Tibial nerve (tissue), 4 donors: ENCODE measurements around the gene EVA1C. TPM values are rescaled to one million over a fixed set of nuclear protein-coding genes. Genes with fewer than 3 reads are reported as not detected.

ENCODE experiments used
- DNase-seq, 2 donors: peaks; one replicate each; pipeline ENCODE4 v3.0.0-alpha.2; 2019; ENCODE audit warnings: low spot score in 2 of 2
- H3K27ac ChIP-seq, 4 donors: fragments of 200-600 bp; sonication (generic) in 3 of 4; one replicate each; pipeline ENCODE4 v1.5.1; 2017 to 2019; ENCODE audit warnings: mild to moderate bottlenecking in 1 of 4
- H3K27me3 ChIP-seq, 2 donors: fragments of 200-600 bp; sonication (generic) in 1 of 2; one replicate each; pipeline versions ENCODE4 v1.5.1 to v1.6.0; 2017 to 2019
- H3K36me3 ChIP-seq, 3 donors: fragments of 200-600 bp; sonication (generic); one replicate each; pipeline ENCODE4 v1.5.1; 2018 to 2019
- H3K4me1 ChIP-seq, 4 donors: fragments of 200-600 bp; sonication (generic) in 3 of 4; one replicate each; pipeline ENCODE4 v1.5.1; 2017 to 2019
- H3K4me3 ChIP-seq, 4 donors: fragments of 200-600 bp; sonication (generic) in 3 of 4; one replicate each; pipeline ENCODE4 v1.5.1; 2017 to 2019; ENCODE audit warnings: mild to moderate bottlenecking in 1 of 4, moderate library complexity in 1 of 4
- H3K9me3 ChIP-seq, 4 donors: fragments of 200-600 bp; sonication (generic) in 3 of 4; one replicate each; pipeline ENCODE4 v1.5.1; 2017 to 2019
- CTCF ChIP-seq, 5 experiments: fragments of 200-600 bp in 3 of 5; fragments of 450-650 bp in 2 of 5; sonication (generic) in 3 of 5; IDR thresholded peaks; one replicate each; pipeline ENCODE4 v1.5.1; 2016 to 2019; ENCODE audit warnings: antibody characterized with exemption in 5 of 5, mild to moderate bottlenecking in 3 of 5, moderate library complexity in 2 of 5
- EP300 ChIP-seq, 2 donors: sonication (generic); formaldehyde crosslinking; IDR thresholded peaks; one replicate each; pipeline ENCODE4 v1.6.1; 2017; ENCODE audit warnings: antibody characterized with exemption in 2 of 2, mild to moderate bottlenecking in 1 of 2
- POLR2A ChIP-seq, 2 donors: fragments of 450-650 bp; IDR thresholded peaks; one replicate each; pipeline ENCODE4 v1.6.1; 2017; ENCODE audit warnings: antibody characterized with exemption in 2 of 2, mild to moderate bottlenecking in 2 of 2, moderate library complexity in 2 of 2
- WGBS, 2 donors: methylation state at CpG; one replicate each; pipeline ENCODE4 v1.1.5; 2018; 5-methylcytosine and 5-hydroxymethylcytosine counted together
- total RNA-seq, 4 donors: library from RNA; depleted of rRNA; stranded (reverse); fragments of >200 nt; gene quantifications; one replicate each; pipeline ENCODE4 v1.1.0, GENCODE V29; 2016

EVA1C gene
- total RNA-seq = 10 to 100 TPM; 72.6 to 85.9 (median 75.6) TPM

GRCh38 chr21:32412162-32413014 lies at the start of gene EVA1C:
TSS of gene EVA1C (plus strand) at chr21:32412706. CDS start at chr21:32412854, 148 bp downstream.
- H3K9me3 ChIP-seq = no peaks in the 10 kb centered on the region
- no peaks in the 10 kb centered on the region for H3K36me3 ChIP-seq
- H3K4me1 ChIP-seq = peaks cover 0 to 61% (median 25%) of the 10 kb centered on the region in 4 donors
- H3K4me3 ChIP-seq = peak within 1 kb of the TSS; percentile 66 to 97 (median 81)
- peak; percentile 49 for DNase-seq
- H3K27me3 ChIP-seq = no peaks in the 10 kb centered on the region
- 0 to 3% methylated on average over 13 to 33 of the region's 104 CpGs for WGBS, 2 donors
- peak; percentile 26 to 36 for TF ChIP-seq EP300 (IDR thresholded peaks at IDR 0.05)
- TF ChIP-seq POLR2A (IDR thresholded peaks at IDR 0.05) = peak; percentile 50 to 70
- TF ChIP-seq CTCF (IDR thresholded peaks at IDR 0.05) = peak in 3 of 5 experiments; percentile 40 to 83 (median 76)
- H3K27ac ChIP-seq = peak within 1 kb of the TSS; percentile 91 to 99 (median 99)

GRCh38 chr21:32364387-32364786 lies 48.1 kb upstream of the EVA1C start:
- peak; percentile 18 to 21 for DNase-seq
- Histone ChIP-seq H3K36me3 (peaks cover 6 to 90% (median 21%) of the 10 kb centered on the region in 3 donors), H3K4me1 (peaks cover 0 to 33% (median 5%) of the 10 kb centered on the region in 4 donors), H3K9me3 (no peaks in the 10 kb centered on the region), H3K4me3 (no peak overlapping the region), H3K27me3 (no peaks in the 10 kb centered on the region), H3K27ac (peak overlapping the region in 3 of 4 donors; percentile 48 to 63 (median 56))
- 37 to 50% methylated on average over 7 of the region's 7 CpGs for WGBS, 2 donors
- TF ChIP-seq EP300 (IDR thresholded peaks at IDR 0.05) (no peak), CTCF (IDR thresholded peaks at IDR 0.05) (no peak), POLR2A (IDR thresholded peaks at IDR 0.05) (no peak)

- Histone ChIP-seq H3K4me3 (no peak overlapping the region), H3K9me3 (no peaks in the 10 kb centered on the region), H3K27me3 (no peaks in the 10 kb centered on the region), H3K36me3 (peaks cover 6 to 86% (median 21%) of the 10 kb centered on the region in 3 donors), H3K27ac (peak overlapping the region in 3 of 4 donors; percentile 48 to 63 (median 56)), H3K4me1 (peaks cover 0 to 33% (median 5%) of the 10 kb centered on the region in 4 donors)
- TF ChIP-seq POLR2A (IDR thresholded peaks at IDR 0.05) = no peak
- TF ChIP-seq EP300 (IDR thresholded peaks at IDR 0.05) = no peak
- TF ChIP-seq CTCF (IDR thresholded peaks at IDR 0.05) = no peak
- DNase-seq = no peak
- WGBS, 2 donors = 58 to 74% methylated on average over 4 of the region's 4 CpGs
These were observed 47.7 kb upstream of the EVA1C start for GRCh38 chr21:32364796-32365195.

GRCh38 chr21:32366191-32366590 lies 46.3 kb upstream of the EVA1C start:
- Histone ChIP-seq H3K36me3 (peaks cover 3 to 77% (median 19%) of the 10 kb centered on the region in 3 donors), H3K9me3 (no peaks in the 10 kb centered on the region), H3K4me3 (no peak overlapping the region), H3K4me1 (peaks cover 0 to 43% (median 8%) of the 10 kb centered on the region in 4 donors), H3K27ac (peak overlapping the region in 1 of 4 donors; percentile 63), H3K27me3 (no peaks in the 10 kb centered on the region)
- 90 to 93% methylated on average over 4 of the region's 4 CpGs for WGBS, 2 donors
- DNase-seq = no peak
- TF ChIP-seq EP300 (IDR thresholded peaks at IDR 0.05) (no peak), POLR2A (IDR thresholded peaks at IDR 0.05) (no peak), CTCF (IDR thresholded peaks at IDR 0.05) (no peak)

GRCh38 chr21:32367158-32367557 lies 45.3 kb upstream of the EVA1C start:
- WGBS, 2 donors = 90 to 94% methylated on average over 1 of the region's 1 CpG
- H3K4me1 ChIP-seq = peaks cover 0 to 53% (median 15%) of the 10 kb centered on the region in 4 donors
- peak in 1 of 2 donors; percentile 40 for TF ChIP-seq EP300 (IDR thresholded peaks at IDR 0.05)
- no peak for TF ChIP-seq POLR2A (IDR thresholded peaks at IDR 0.05)
- no peak for TF ChIP-seq CTCF (IDR thresholded peaks at IDR 0.05)
- peaks cover 3 to 71% (median 11%) of the 10 kb centered on the region in 3 donors for H3K36me3 ChIP-seq
- H3K4me3 ChIP-seq = no peak overlapping the region
- H3K27ac ChIP-seq = peak overlapping the region in 2 of 4 donors; percentile 20 to 63
- peak in 1 of 2 donors; percentile 18 for DNase-seq
- H3K9me3 ChIP-seq = no peaks in the 10 kb centered on the region
- H3K27me3 ChIP-seq = no peaks in the 10 kb centered on the region
